Spleen (tissue), 7 donors: Measurements from ENCODE around the gene ZNF490.

Source experiments
- CTCF ChIP-seq, 11 experiments: fragments of 200-600 bp in 7 of 11; fragments of 450-650 bp in 4 of 11; sonication (generic) in 4 of 11; IDR thresholded peaks in 8 of 11; conservative IDR thresholded peaks in 3 of 11; 1 replicate in 7 of 11; 2 replicates in 4 of 11; pipeline versions ENCODE4 v1.4.0 to v1.8.0; 2016 to 2021; ENCODE audit warnings: antibody characterized with exemption in 11 of 11, inconsistent platforms in 4 of 11, mild to moderate bottlenecking in 1 of 11
- POLR2A ChIP-seq, 3 donors: fragments of 450-650 bp; IDR thresholded peaks; one replicate each; pipeline ENCODE4 v1.5.1; 2017; ENCODE audit warnings: antibody characterized with exemption in 3 of 3, mild to moderate bottlenecking in 1 of 3
- donor health status: DM: no; HTN: no; CAD: no; lungs with moderate emphysema.
- donor health status: DM: no; HTN: no; CAD: no.
- donor health status: DM: no; HTN: no; CAD: no.

- TF ChIP-seq CTCF (IDR thresholded peaks at IDR 0.05 in 8 of 11, conservative IDR thresholded peaks at IDR 0.05 in 3 of 11) (no peak), POLR2A (IDR thresholded peaks at IDR 0.05) (no peak)
Measured at GRCh38 chr19:12647490-12648071, 37.0 kb upstream of the ZNF490 start.
